Right cardiac atrium (tissue), 5 donors: ENCODE results near the gene CD86. TPM values are rescaled to one million over a fixed set of nuclear protein-coding genes. Genes with fewer than 3 reads are reported as not detected.
"Not testable (repeated sequence)": the region's sequence is repeated elsewhere in the genome, so short reads cannot be mapped to it uniquely, and the experiment has no call there.

Experiments
- ATAC-seq, 2 donors: fragments of 200-7000 bp; cut with Tn5 transposase; one replicate each; pipeline versions ENCODE4 v1.8.0 to v1.9.1; 2020; ENCODE audit warnings: moderate library complexity in 2 of 2, mild to moderate bottlenecking in 1 of 2
- DNase-seq, 3 donors: peaks; one replicate each; pipeline ENCODE4 v3.0.0-alpha.2; 2020
- H3K27ac ChIP-seq: one replicate; pipeline ENCODE4 v1.5.1; 2013; ENCODE audit warnings: mild to moderate bottlenecking, low read length, control low read depth, moderate library complexity
- H3K27me3 ChIP-seq: one replicate; pipeline ENCODE4 v1.6.1; 2013; ENCODE audit not compliant: control insufficient read depth, insufficient read depth
- H3K4me1 ChIP-seq: one replicate; pipeline ENCODE4 v1.6.1; 2013; ENCODE audit warnings: low read length; ENCODE audit not compliant: control insufficient read depth, insufficient read depth
- H3K4me3 ChIP-seq: one replicate; pipeline ENCODE4 v1.5.1; 2013; ENCODE audit warnings: low read length, control low read depth
- H3K9me3 ChIP-seq: one replicate; pipeline ENCODE4 v1.6.1; 2013; ENCODE audit warnings: low read length; ENCODE audit not compliant: control insufficient read depth
- WGBS: extraction: QIAGEN DNeasy Blood & Tissue Kit; methylation state at CpG from one replicate; pipeline ENCODE4 v1.1.7; 2013; 5-methylcytosine and 5-hydroxymethylcytosine counted together
- intact Hi-C, 4 donors: fragments of 100-400 bp; cut with DNase I; formaldehyde crosslinking; loops; one replicate each; pipeline versions ENCODE4 v1.11.0 to v1.14.0; 2022 to 2023
- polyA plus RNA-seq: library from polyadenylated mRNA; stranded (reverse); fragments of 200-250 nt; gene quantifications from one replicate; pipeline ENCODE4 v1.2.3, GENCODE V29; 2013
- total RNA-seq, 4 donors: library from RNA; stranded (reverse); fragmentation: NEBNext Ultra II Directional; extraction: Animal tissue kit (Norgen Biotek cat#: 25700); gene quantifications; one replicate each; pipeline ENCODE4 v1.2.1, GENCODE V29; 2021
- donor health status: healthy with polysubstance abuse.
- donor health status: DM: no; HTN: yes; CAD: no.
- donor health status: DM: no; HTN: no; CAD: no.
- donor health status: DM: no; HTN: yes; CAD: no; lungs with severe emphysema.
- donor health status: DM: yes; HTN: yes; CAD: no.

CD86 gene
- total and polyA plus RNA-seq, 5 donors: 0.91 to 5.4 (median 4.7) TPM

- no peak overlapping the region for H3K4me3 ChIP-seq
- intact Hi-C loops: no loop called here
- ATAC-seq: no peak
- H3K27ac ChIP-seq: no peak overlapping the region
- WGBS: 53% methylated on average over 8 of the region's 8 CpGs
- no peaks in the 10 kb centered on the region for H3K27me3 ChIP-seq
- no peaks in the 10 kb centered on the region for H3K9me3 ChIP-seq
- no peak for DNase-seq
- no peaks in the 10 kb centered on the region for H3K4me1 ChIP-seq
Measured at GRCh38 chr3:122023335-122023910, 31.7 kb upstream of the CD86 start.

- WGBS: 15% methylated on average over 2 of the region's 2 CpGs
Measured at GRCh38 chr3:122024800-122025199, 30.4 kb upstream of the CD86 start.

GRCh38 chr3:122025296-122025695 lies 29.9 kb upstream of the CD86 start:
- ATAC-seq: no peak
- H3K9me3 ChIP-seq: no peaks in the 10 kb centered on the region
- H3K4me3 ChIP-seq: no peak overlapping the region
- H3K27me3 ChIP-seq: no peaks in the 10 kb centered on the region
- intact Hi-C loops: no loop called here
- H3K4me1 ChIP-seq: no peaks in the 10 kb centered on the region
- no peak for DNase-seq
- H3K27ac ChIP-seq: no peak overlapping the region

More at GRCh38 chr3:122024800-122025199, 30.4 kb upstream of the CD86 start:
- DNase-seq (no peak), ATAC-seq (no peak)
- no peaks in the 10 kb centered on the region for H3K4me1 ChIP-seq
- no peaks in the 10 kb centered on the region for H3K27me3 ChIP-seq
- intact Hi-C loops: no loop called here
- no peaks in the 10 kb centered on the region for H3K9me3 ChIP-seq
- H3K4me3 ChIP-seq: no peak overlapping the region
- no peak overlapping the region for H3K27ac ChIP-seq

GRCh38 chr3:122030381-122031122 lies 24.6 kb upstream of the CD86 start:
- Histone ChIP-seq H3K27me3 (no peaks in the 10 kb centered on the region), H3K4me3 (no peak overlapping the region), H3K9me3 (no peaks in the 10 kb centered on the region), H3K27ac (no peak overlapping the region), H3K4me1 (no peaks in the 10 kb centered on the region)
- intact Hi-C loops: no loop called here
- DNase-seq: no peak
- 68% methylated on average over 3 of the region's 3 CpGs for WGBS
- no peak for ATAC-seq

GRCh38 chr3:122031123-122031468 lies 24.1 kb upstream of the CD86 start:
- intact Hi-C loops: no loop called here
- DNase-seq (no peak), ATAC-seq (no peak)
- WGBS: 82% methylated on average over 1 of the region's 1 CpG
- Histone ChIP-seq H3K4me3 (no peak overlapping the region), H3K9me3 (no peaks in the 10 kb centered on the region), H3K27ac (no peak overlapping the region), H3K4me1 (no peaks in the 10 kb centered on the region), H3K27me3 (no peaks in the 10 kb centered on the region)

- DNase-seq: no peak
- ATAC-seq: no peak
- Histone ChIP-seq H3K4me1 (no peaks in the 10 kb centered on the region), H3K9me3 (no peaks in the 10 kb centered on the region), H3K27me3 (no peaks in the 10 kb centered on the region), H3K27ac (no peak overlapping the region), H3K4me3 (no peak overlapping the region)
- WGBS: 92% methylated on average over 1 of the region's 1 CpG
- intact Hi-C loops: no loop called here
Measured at GRCh38 chr3:122032531-122032930, 22.6 kb upstream of the CD86 start.

- no peak for DNase-seq
- intact Hi-C loops: no loop called here
- H3K9me3 ChIP-seq: no peaks in the 10 kb centered on the region
- WGBS: 57% methylated on average over 1 of the region's 1 CpG
- H3K4me3 ChIP-seq: no peak overlapping the region
- H3K27ac ChIP-seq: no peak overlapping the region
- no peaks in the 10 kb centered on the region for H3K4me1 ChIP-seq
- no peak for ATAC-seq
- no peaks in the 10 kb centered on the region for H3K27me3 ChIP-seq
Measured at GRCh38 chr3:122033023-122033422, 22.1 kb upstream of the CD86 start.

GRCh38 chr3:122047296-122047695 lies 7.9 kb upstream of the CD86 start:
- WGBS: 85% methylated on average over 9 of the region's 16 CpGs
- H3K27me3 ChIP-seq, DNase-seq, H3K9me3 ChIP-seq, H3K27ac ChIP-seq, H3K4me1 ChIP-seq, H3K4me3 ChIP-seq, intact Hi-C loops, ATAC-seq: not testable (repeated sequence)

- intact Hi-C loops, H3K27me3 ChIP-seq, DNase-seq, ATAC-seq, H3K4me3 ChIP-seq, H3K27ac ChIP-seq, H3K9me3 ChIP-seq, H3K4me1 ChIP-seq: not testable (repeated sequence)
- 88% methylated on average over 11 of the region's 11 CpGs for WGBS
Measured at GRCh38 chr3:122047773-122048172, 7.4 kb upstream of the CD86 start.

GRCh38 chr3:122052968-122053367 lies 2.2 kb upstream of the CD86 start:
- WGBS: 77% methylated on average over 3 of the region's 3 CpGs
- intact Hi-C loops: no loop called here
- DNase-seq: no peak
- ATAC-seq: no peak
- Histone ChIP-seq H3K27ac (no peak overlapping the region), H3K4me3 (no peak overlapping the region), H3K27me3 (no peaks in the 10 kb centered on the region), H3K9me3 (no peaks in the 10 kb centered on the region), H3K4me1 (no peaks in the 10 kb centered on the region)

- no peak overlapping the region for H3K4me3 ChIP-seq
- ATAC-seq (no peak), DNase-seq (no peak)
- H3K9me3 ChIP-seq: no peaks in the 10 kb centered on the region
- no peaks in the 10 kb centered on the region for H3K4me1 ChIP-seq
- WGBS: 87% methylated on average over 2 of the region's 2 CpGs
- no peak overlapping the region for H3K27ac ChIP-seq
- intact Hi-C loops: no loop called here
- H3K27me3 ChIP-seq: no peaks in the 10 kb centered on the region
Measured at GRCh38 chr3:122057671-122058070, 2.5 kb downstream of the CD86 start.

- H3K27ac ChIP-seq: no peak overlapping the region
- intact Hi-C loops: no loop called here
- 84% methylated on average over 1 of the region's 1 CpG for WGBS
- DNase-seq (no peak), ATAC-seq (no peak)
- H3K4me1 ChIP-seq: no peaks in the 10 kb centered on the region
- no peaks in the 10 kb centered on the region for H3K9me3 ChIP-seq
- no peaks in the 10 kb centered on the region for H3K27me3 ChIP-seq
- no peak overlapping the region for H3K4me3 ChIP-seq
Measured at GRCh38 chr3:122058294-122058693, 3.1 kb downstream of the CD86 start.
